NB4 (cell line): ENCODE data around the gene TGFBR2.

Experiments
- MYC ChIP-seq: IDR thresholded peaks from 2 replicates; pipeline ENCODE4 v1.6.1; 2011; ENCODE audit warnings: low read depth, low read length
- POLR2A ChIP-seq: IDR thresholded peaks from 2 replicates; pipeline ENCODE4 v1.6.1; 2011; ENCODE audit warnings: mild to moderate bottlenecking; ENCODE audit not compliant: insufficient read length; ENCODE audit errors: extremely low read depth
- TF ChIP-seq, protein P1 (sequence below): IDR thresholded peaks from one replicate; pipeline ENCODE4 v1.5.1; 2012; ENCODE audit warnings: low read depth, low read length

DNA sequence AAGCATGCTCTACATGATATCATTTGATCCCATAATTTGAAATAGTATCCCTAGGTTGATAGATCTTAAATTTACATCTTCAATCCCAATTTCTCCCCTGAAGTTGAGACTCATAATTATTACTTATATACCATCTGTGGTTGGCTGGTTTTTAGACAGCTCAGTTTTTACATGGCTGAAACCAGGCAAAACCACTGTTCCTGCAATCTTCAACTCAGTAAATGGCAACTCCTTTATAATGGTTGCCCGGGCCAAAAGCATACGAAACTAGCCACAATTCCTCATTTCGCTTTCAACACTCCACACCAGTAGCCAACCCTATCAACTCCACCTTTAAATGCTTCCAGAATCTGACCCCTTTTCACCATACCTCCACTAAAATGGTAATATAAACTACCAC is 118.5 kb downstream of the TGFBR2 start:
- TF ChIP-seq, protein P1, sequence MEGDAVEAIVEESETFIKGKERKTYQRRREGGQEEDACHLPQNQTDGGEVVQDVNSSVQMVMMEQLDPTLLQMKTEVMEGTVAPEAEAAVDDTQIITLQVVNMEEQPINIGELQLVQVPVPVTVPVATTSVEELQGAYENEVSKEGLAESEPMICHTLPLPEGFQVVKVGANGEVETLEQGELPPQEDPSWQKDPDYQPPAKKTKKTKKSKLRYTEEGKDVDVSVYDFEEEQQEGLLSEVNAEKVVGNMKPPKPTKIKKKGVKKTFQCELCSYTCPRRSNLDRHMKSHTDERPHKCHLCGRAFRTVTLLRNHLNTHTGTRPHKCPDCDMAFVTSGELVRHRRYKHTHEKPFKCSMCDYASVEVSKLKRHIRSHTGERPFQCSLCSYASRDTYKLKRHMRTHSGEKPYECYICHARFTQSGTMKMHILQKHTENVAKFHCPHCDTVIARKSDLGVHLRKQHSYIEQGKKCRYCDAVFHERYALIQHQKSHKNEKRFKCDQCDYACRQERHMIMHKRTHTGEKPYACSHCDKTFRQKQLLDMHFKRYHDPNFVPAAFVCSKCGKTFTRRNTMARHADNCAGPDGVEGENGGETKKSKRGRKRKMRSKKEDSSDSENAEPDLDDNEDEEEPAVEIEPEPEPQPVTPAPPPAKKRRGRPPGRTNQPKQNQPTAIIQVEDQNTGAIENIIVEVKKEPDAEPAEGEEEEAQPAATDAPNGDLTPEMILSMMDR, result no peak
- TF ChIP-seq POLR2A (no peak), MYC (no peak)
